Tibial nerve (tissue), 4 donors: Measurements from ENCODE around the gene TESMIN. TPM values are rescaled to one million over a fixed set of nuclear protein-coding genes. Genes with fewer than 3 reads are reported as not detected.
A peak's percentile ranks its signal among the peaks of the same experiment; 100 is the strongest.

Experiments
- DNase-seq, 2 donors: peaks; one replicate each; pipeline ENCODE4 v3.0.0-alpha.2; 2019; ENCODE audit warnings: low spot score in 2 of 2
- H3K27ac ChIP-seq, 4 donors: fragments of 200-600 bp; sonication (generic) in 3 of 4; one replicate each; pipeline ENCODE4 v1.5.1; 2017 to 2019; ENCODE audit warnings: mild to moderate bottlenecking in 1 of 4
- H3K27me3 ChIP-seq, 2 donors: fragments of 200-600 bp; sonication (generic) in 1 of 2; one replicate each; pipeline versions ENCODE4 v1.5.1 to v1.6.0; 2017 to 2019
- H3K36me3 ChIP-seq, 3 donors: fragments of 200-600 bp; sonication (generic); one replicate each; pipeline ENCODE4 v1.5.1; 2018 to 2019
- H3K4me1 ChIP-seq, 4 donors: fragments of 200-600 bp; sonication (generic) in 3 of 4; one replicate each; pipeline ENCODE4 v1.5.1; 2017 to 2019
- H3K4me3 ChIP-seq, 4 donors: fragments of 200-600 bp; sonication (generic) in 3 of 4; one replicate each; pipeline ENCODE4 v1.5.1; 2017 to 2019; ENCODE audit warnings: mild to moderate bottlenecking in 1 of 4, moderate library complexity in 1 of 4
- H3K9me3 ChIP-seq, 4 donors: fragments of 200-600 bp; sonication (generic) in 3 of 4; one replicate each; pipeline ENCODE4 v1.5.1; 2017 to 2019
- EP300 ChIP-seq, 2 donors: sonication (generic); formaldehyde crosslinking; IDR thresholded peaks; one replicate each; pipeline ENCODE4 v1.6.1; 2017; ENCODE audit warnings: antibody characterized with exemption in 2 of 2, mild to moderate bottlenecking in 1 of 2
- POLR2A ChIP-seq, 2 donors: fragments of 450-650 bp; IDR thresholded peaks; one replicate each; pipeline ENCODE4 v1.6.1; 2017; ENCODE audit warnings: antibody characterized with exemption in 2 of 2, mild to moderate bottlenecking in 2 of 2, moderate library complexity in 2 of 2
- WGBS, 2 donors: methylation state at CpG; one replicate each; pipeline ENCODE4 v1.1.5; 2018; 5-methylcytosine and 5-hydroxymethylcytosine counted together
- total RNA-seq, 4 donors: library from RNA; depleted of rRNA; stranded (reverse); fragments of >200 nt; gene quantifications; one replicate each; pipeline ENCODE4 v1.1.0, GENCODE V29; 2016
- TF ChIP-seq, protein P1 (sequence below), 5 experiments: fragments of 200-600 bp in 3 of 5; fragments of 450-650 bp in 2 of 5; sonication (generic) in 3 of 5; IDR thresholded peaks; one replicate each; pipeline ENCODE4 v1.5.1; 2016 to 2019; ENCODE audit warnings: antibody characterized with exemption in 5 of 5, mild to moderate bottlenecking in 3 of 5, moderate library complexity in 2 of 5

Gene TESMIN, protein sequence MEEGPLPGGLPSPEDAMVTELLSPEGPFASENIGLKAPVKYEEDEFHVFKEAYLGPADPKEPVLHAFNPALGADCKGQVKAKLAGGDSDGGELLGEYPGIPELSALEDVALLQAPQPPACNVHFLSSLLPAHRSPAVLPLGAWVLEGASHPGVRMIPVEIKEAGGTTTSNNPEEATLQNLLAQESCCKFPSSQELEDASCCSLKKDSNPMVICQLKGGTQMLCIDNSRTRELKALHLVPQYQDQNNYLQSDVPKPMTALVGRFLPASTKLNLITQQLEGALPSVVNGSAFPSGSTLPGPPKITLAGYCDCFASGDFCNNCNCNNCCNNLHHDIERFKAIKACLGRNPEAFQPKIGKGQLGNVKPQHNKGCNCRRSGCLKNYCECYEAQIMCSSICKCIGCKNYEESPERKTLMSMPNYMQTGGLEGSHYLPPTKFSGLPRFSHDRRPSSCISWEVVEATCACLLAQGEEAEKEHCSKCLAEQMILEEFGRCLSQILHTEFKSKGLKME
- total RNA-seq = under 1 TPM in 1 of 4 donors, not detected in 3; 0.42 TPM

DNA sequence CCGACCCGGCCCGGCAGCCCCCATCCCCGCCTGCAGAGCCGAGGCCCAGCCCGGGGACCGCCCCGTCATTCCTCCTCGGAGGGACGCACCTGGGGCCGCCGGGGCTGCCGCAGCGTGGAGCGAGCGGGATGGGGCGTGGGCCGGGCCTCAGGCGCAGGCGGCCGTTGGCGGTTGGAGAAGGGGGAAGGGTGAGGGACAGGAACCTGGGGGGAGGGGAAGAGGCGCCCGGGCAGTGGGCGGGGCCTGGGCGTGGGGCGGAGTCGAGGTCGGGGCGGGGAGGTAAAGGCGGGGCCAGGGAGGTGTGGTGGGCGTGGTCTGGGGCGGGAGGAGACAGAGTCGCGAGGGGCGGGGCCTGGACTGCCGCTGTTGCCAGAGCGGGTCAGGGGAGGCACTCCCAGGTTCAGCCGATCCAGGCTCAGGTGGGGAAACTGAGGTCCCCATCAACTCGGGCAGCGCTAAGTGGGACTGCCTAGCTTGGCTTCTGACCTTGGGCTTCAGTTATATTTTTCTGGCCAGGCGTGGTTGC lies at the start of gene TESMIN:
Gene TESMIN (minus strand): TSS at position 190 of the 526 bp plus-strand sequence. CDS start 860 bp downstream, outside the sequence.
- TF ChIP-seq, protein P1, sequence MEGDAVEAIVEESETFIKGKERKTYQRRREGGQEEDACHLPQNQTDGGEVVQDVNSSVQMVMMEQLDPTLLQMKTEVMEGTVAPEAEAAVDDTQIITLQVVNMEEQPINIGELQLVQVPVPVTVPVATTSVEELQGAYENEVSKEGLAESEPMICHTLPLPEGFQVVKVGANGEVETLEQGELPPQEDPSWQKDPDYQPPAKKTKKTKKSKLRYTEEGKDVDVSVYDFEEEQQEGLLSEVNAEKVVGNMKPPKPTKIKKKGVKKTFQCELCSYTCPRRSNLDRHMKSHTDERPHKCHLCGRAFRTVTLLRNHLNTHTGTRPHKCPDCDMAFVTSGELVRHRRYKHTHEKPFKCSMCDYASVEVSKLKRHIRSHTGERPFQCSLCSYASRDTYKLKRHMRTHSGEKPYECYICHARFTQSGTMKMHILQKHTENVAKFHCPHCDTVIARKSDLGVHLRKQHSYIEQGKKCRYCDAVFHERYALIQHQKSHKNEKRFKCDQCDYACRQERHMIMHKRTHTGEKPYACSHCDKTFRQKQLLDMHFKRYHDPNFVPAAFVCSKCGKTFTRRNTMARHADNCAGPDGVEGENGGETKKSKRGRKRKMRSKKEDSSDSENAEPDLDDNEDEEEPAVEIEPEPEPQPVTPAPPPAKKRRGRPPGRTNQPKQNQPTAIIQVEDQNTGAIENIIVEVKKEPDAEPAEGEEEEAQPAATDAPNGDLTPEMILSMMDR (IDR thresholded peaks at IDR 0.05) = no peak
- TF ChIP-seq POLR2A (IDR thresholded peaks at IDR 0.05) (no peak), EP300 (IDR thresholded peaks at IDR 0.05) (no peak)
- WGBS, 2 donors = 3 to 5% methylated on average over 38 to 42 of the region's 42 CpGs

DNA sequence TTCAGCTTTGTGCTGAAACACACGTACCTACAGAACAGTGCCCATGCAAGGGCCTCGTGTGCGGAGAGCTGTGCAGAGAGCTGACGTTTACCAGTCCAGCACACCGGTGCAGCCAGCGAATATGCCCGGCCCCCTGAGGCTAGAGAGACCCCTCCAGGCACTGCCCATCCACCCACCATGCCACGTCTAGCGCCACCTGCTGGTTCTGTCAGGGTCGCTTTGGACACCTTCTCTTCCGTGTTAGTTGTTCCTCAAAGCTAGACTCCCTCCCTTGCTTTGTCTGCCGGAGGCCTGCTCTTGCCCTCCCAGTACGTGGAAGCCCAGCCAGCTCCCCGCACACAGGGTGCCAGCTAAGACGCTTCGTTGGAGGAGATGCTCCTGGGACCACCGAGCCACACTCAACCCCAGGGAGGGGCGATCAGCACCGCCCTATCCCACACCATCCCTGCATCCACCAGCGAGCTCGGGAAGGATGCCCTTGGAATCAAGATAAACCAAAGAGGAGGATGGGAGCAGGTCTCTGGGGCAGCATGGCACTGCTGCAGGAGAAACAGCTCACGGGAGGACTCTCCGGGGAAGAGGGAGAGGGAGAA lies 47.0 kb upstream of the TESMIN start:
- no peak overlapping the region for H3K27ac ChIP-seq
- H3K4me3 ChIP-seq = no peak overlapping the region
- no peaks in the 10 kb centered on the region for H3K4me1 ChIP-seq
- H3K36me3 ChIP-seq = peaks cover 7 to 100% (median 11%) of the 10 kb centered on the region in 3 donors
- no peaks in the 10 kb centered on the region for H3K9me3 ChIP-seq
- TF ChIP-seq, protein P1 (IDR thresholded peaks at IDR 0.05) = peak; percentile 38 to 58 (median 48)
- TF ChIP-seq POLR2A (IDR thresholded peaks at IDR 0.05) = no peak
- DNase-seq = peak in 1 of 2 donors; percentile 35
- H3K27me3 ChIP-seq = no peaks in the 10 kb centered on the region
- 64 to 65% methylated on average over 23 of the region's 23 CpGs for WGBS, 2 donors

More for the DNA sequence above, at the start of gene TESMIN:
- no peaks in the 10 kb centered on the region for H3K9me3 ChIP-seq
- peak; percentile 66 to 74 for DNase-seq
- no peaks in the 10 kb centered on the region for H3K27me3 ChIP-seq
- H3K4me3 ChIP-seq = peak within 1 kb of the TSS in 3 of 4 donors; percentile 29 to 56 (median 47)
- peaks cover 0 to 29% (median 0%) of the 10 kb centered on the region in 3 donors for H3K36me3 ChIP-seq
- peaks cover 2 to 31% (median 8%) of the 10 kb centered on the region in 4 donors for H3K4me1 ChIP-seq
- peak within 1 kb of the TSS in 2 of 4 donors; percentile 50 to 53 for H3K27ac ChIP-seq

DNA sequence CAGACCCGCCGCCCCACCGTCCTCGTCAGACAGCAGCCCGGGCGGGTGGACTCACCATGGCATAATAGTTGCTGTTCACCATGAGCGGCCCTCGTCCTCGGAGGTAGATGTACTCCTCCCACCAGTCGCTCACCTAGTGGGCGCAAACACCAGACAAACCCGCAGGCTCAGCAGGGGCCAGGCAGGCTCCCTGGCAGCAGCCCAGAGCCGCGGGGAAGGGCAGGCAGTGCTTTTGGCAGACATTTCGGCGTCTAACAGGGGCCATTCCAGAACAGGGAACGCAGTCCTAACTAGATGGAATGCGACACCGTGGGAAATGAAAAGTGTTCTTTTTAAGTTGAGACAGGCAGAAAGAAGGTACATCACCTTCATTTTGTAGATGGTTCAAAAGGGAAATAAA lies 45.5 kb upstream of the TESMIN start:
- TF ChIP-seq, protein P1 (IDR thresholded peaks at IDR 0.05) = no peak
- TF ChIP-seq EP300 (IDR thresholded peaks at IDR 0.05) = no peak
- TF ChIP-seq POLR2A (IDR thresholded peaks at IDR 0.05) = no peak
- WGBS, 2 donors = 85 to 90% methylated on average over 19 of the region's 19 CpGs
- H3K27ac ChIP-seq = no peak overlapping the region

GRCh38 chr11:68792400-68792966 lies 41.2 kb upstream of the TESMIN start:
- H3K36me3 ChIP-seq = peaks cover 6 to 97% (median 8%) of the 10 kb centered on the region in 3 donors
- H3K9me3 ChIP-seq = no peaks in the 10 kb centered on the region
- no peak for DNase-seq
- H3K27me3 ChIP-seq = no peaks in the 10 kb centered on the region
- WGBS, 2 donors = 87 to 90% methylated on average over 17 to 18 of the region's 18 CpGs
- TF ChIP-seq, protein P1 (IDR thresholded peaks at IDR 0.05) = no peak
- TF ChIP-seq EP300 (IDR thresholded peaks at IDR 0.05) = no peak
- no peak for TF ChIP-seq POLR2A (IDR thresholded peaks at IDR 0.05)
- H3K4me3 ChIP-seq = no peak overlapping the region
- no peaks in the 10 kb centered on the region for H3K4me1 ChIP-seq
- no peak overlapping the region for H3K27ac ChIP-seq

More for the DNA sequence above, 45.5 kb upstream of the TESMIN start:
- no peaks in the 10 kb centered on the region for H3K9me3 ChIP-seq
- H3K4me3 ChIP-seq = no peak overlapping the region
- H3K27me3 ChIP-seq = no peaks in the 10 kb centered on the region
- peaks cover 5 to 100% (median 8%) of the 10 kb centered on the region in 3 donors for H3K36me3 ChIP-seq
- H3K4me1 ChIP-seq = no peaks in the 10 kb centered on the region
- no peak for DNase-seq
